GM21723 (cell line): ENCODE results near the gene NDUFB4.

Experiments
- ATAC-seq: cut with Tn5 transposase; IDR thresholded peaks from one replicate; pipeline ENCODE4 v1.9.1; 2021; ENCODE audit warnings: mild to moderate bottlenecking, moderate library complexity; ENCODE audit not compliant: unreplicated experiment

The NDUFB4 gene

GRCh38 chr3:120596116-120596852 is at the start of gene NDUFB4:
Gene NDUFB4, plus strand, starts transcription at chr3:120596336. Its CDS starts 24 bp downstream, at chr3:120596360.
- peak; percentile 94 for ATAC-seq

GRCh38 chr3:120550546-120550945 is 45.6 kb upstream of the NDUFB4 start:
- ATAC-seq = no peak

GRCh38 chr3:120552184-120553172 is 43.7 kb upstream of the NDUFB4 start:
- no peak for ATAC-seq

GRCh38 chr3:120554812-120555606 is 41.1 kb upstream of the NDUFB4 start:
- no peak for ATAC-seq

GRCh38 chr3:120555657-120556509 is 40.3 kb upstream of the NDUFB4 start:
- no peak for ATAC-seq

- ATAC-seq = no peak
Observed at GRCh38 chr3:120557115-120557514, 39.0 kb upstream of the NDUFB4 start.

GRCh38 chr3:120558771-120559241 is 37.3 kb upstream of the NDUFB4 start:
- peak; percentile 87 for ATAC-seq

GRCh38 chr3:120559242-120560061 is 36.7 kb upstream of the NDUFB4 start:
- ATAC-seq = peak; percentile 40

- ATAC-seq = no peak
Observed at GRCh38 chr3:120560304-120561250, 35.6 kb upstream of the NDUFB4 start.

GRCh38 chr3:120561251-120562045 is 34.7 kb upstream of the NDUFB4 start:
- peak; percentile 57 for ATAC-seq

GRCh38 chr3:120563356-120564022 is 32.6 kb upstream of the NDUFB4 start:
- no peak for ATAC-seq

GRCh38 chr3:120566243-120566975 is 29.7 kb upstream of the NDUFB4 start:
- no peak for ATAC-seq

- peak; percentile 76 for ATAC-seq
Observed at GRCh38 chr3:120567370-120568201, 28.6 kb upstream of the NDUFB4 start.

GRCh38 chr3:120568202-120568531 is 28.0 kb upstream of the NDUFB4 start:
- no peak for ATAC-seq

GRCh38 chr3:120568598-120568997 is 27.5 kb upstream of the NDUFB4 start:
- no peak for ATAC-seq
